ENCODE data around the gene ENKUR. TPM values are rescaled to one million over a fixed set of nuclear protein-coding genes. Genes with fewer than 3 reads are reported as not detected.

ENKUR gene
- total and polyA plus RNA-seq, 10 of the 15 experiments (the other 5 are each of a cell fraction or from before 2014, with no cell fraction given): 0.01 to 0.19 (median 0.11) TPM; not detected in 6

- Histone ChIP-seq H4K20me1 (ENCODE audit: control insufficient read depth, insufficient read depth) (no peaks in the 10 kb centered on the region), H3K9ac (ENCODE audit: control insufficient read depth, insufficient read depth, low read length) (no peak overlapping the region), H3K4me2 (ENCODE audit: control insufficient read depth, insufficient read depth) (no peak overlapping the region), H3K4me1 (ENCODE audit: control insufficient read depth, insufficient read depth, low read length) (no peaks in the 10 kb centered on the region), H3K27ac (ENCODE audit: control insufficient read depth, insufficient read depth) (no peak overlapping the region), H3K27me3 (replicated peaks in 1 of 2; ENCODE audit: control insufficient read depth in 2 of 2, insufficient read depth in 2 of 2, low read length in 1 of 2) (no peaks in the 10 kb centered on the region), H3K4me3 (no peak overlapping the region), H3K9me3 (replicated peaks; ENCODE audit: control insufficient read depth, insufficient read depth, low read length) (no peaks in the 10 kb centered on the region; the same call in 2 of the 3 replicates), H2AFZ (ENCODE audit: control insufficient read depth, low read depth, low read length) (no peak overlapping the region), H3K36me3 (ENCODE audit: control insufficient read depth in 2 of 2, insufficient read depth in 2 of 2, low read length in 1 of 2) (no peaks in the 10 kb centered on the region), H3K79me2 (ENCODE audit: control insufficient read depth, insufficient read depth, low read length) (no peaks in the 10 kb centered on the region)
- ATAC-seq (peak; percentile 55), FAIRE-seq (no peak), DNase-seq (ENCODE audit: low read depth, low spot score) (no peak)
- in situ Hi-C loops (cut with MboI) (no loop called here), intact Hi-C loops (cut with micrococcal nuclease; ENCODE audit: unreplicated experiment) (no loop called here)
- ChIA-PET SMC1A (ENCODE audit: uncharacterized antibody, unreplicated experiment) (interaction anchor here (0.8 to 11.3 kb wide), 4 partner anchors 7 to 211 kb away, joined by 3 to 236 read pairs (median 16); no protein-coding TSS in a partner anchor), POLR2A (interaction anchor here (0.6 to 1.9 kb wide), 3 partner anchors 9 to 33 kb away, joined by 5 to 11 read pairs (median 11); no protein-coding TSS in a partner anchor), RAD21 (ENCODE audit: unreplicated experiment) (interaction anchor here (16.1 kb wide), 1 partner anchor 8 kb away, joined by 274 read pairs; no protein-coding TSS in a partner anchor), CTCF (interaction anchor here (1.0 to 4.1 kb wide), 5 partner anchors 9 to 143 kb away, joined by 3 to 29 read pairs (median 4); no protein-coding TSS in a partner anchor)
- TF ChIP-seq ZNF592 (IDR thresholded peaks at IDR 0.05) (no peak), CHD4 (IDR thresholded peaks at IDR 0.05) (no peak), SUPT20H (IDR thresholded peaks at IDR 0.05; ENCODE audit: borderline replicate concordance, control insufficient read depth, low read depth, low read length) (no peak), MXI1 (IDR thresholded peaks at IDR 0.05; ENCODE audit: low read depth, low read length) (no peak), BHLHE40 (IDR thresholded peaks at IDR 0.05; ENCODE audit: borderline replicate concordance in 1 of 2, low read depth in 2 of 2, low read length in 1 of 2) (no peak), SRF (IDR thresholded peaks at IDR 0.05; ENCODE audit: low read depth in 2 of 2, low read length in 2 of 2) (no peak), RFX5 (IDR thresholded peaks at IDR 0.05; ENCODE audit: low read depth, low read length) (no peak), MTA3 (IDR thresholded peaks at IDR 0.05; ENCODE audit: borderline replicate concordance, low read length) (no peak), MEF2A (IDR thresholded peaks at IDR 0.05; ENCODE audit: insufficient read depth, low read depth, low read length) (no peak)
- TF ChIP-seq, protein P1, sequence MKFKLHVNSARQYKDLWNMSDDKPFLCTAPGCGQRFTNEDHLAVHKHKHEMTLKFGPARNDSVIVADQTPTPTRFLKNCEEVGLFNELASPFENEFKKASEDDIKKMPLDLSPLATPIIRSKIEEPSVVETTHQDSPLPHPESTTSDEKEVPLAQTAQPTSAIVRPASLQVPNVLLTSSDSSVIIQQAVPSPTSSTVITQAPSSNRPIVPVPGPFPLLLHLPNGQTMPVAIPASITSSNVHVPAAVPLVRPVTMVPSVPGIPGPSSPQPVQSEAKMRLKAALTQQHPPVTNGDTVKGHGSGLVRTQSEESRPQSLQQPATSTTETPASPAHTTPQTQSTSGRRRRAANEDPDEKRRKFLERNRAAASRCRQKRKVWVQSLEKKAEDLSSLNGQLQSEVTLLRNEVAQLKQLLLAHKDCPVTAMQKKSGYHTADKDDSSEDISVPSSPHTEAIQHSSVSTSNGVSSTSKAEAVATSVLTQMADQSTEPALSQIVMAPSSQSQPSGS (IDR thresholded peaks at IDR 0.05; ENCODE audit: low read length): no peak
- WGBS (ENCODE audit: insufficient coverage, insufficient replicate concordance, low lambda C conversion rate, missing lambda C conversion rate): 55% methylated on average over 2 of the region's 2 CpGs
- BruUV-seq (replicated peaks): no TSS peak
Measured at GRCh38 chr10:24938525-24938924, 77.4 kb downstream of the ENKUR start.
